Stomach (tissue), 4 donors: ENCODE data around the gene PHETA1.

ENCODE experiments used
- EP300 ChIP-seq: sonication (generic); formaldehyde crosslinking; IDR thresholded peaks from one replicate; pipeline ENCODE4 v1.6.1; 2017; ENCODE audit warnings: antibody characterized with exemption
- TF ChIP-seq, protein P1 (sequence below), 7 experiments: fragments of 450-650 bp in 4 of 7; fragments of 200-600 bp in 3 of 7; sonication (generic) in 3 of 7; IDR thresholded peaks; one replicate each; pipeline ENCODE4 v1.5.1; 2016 to 2019; ENCODE audit warnings: antibody characterized with exemption in 7 of 7, control low read depth in 2 of 7, mild to moderate bottlenecking in 1 of 7

- TF ChIP-seq, protein P1, sequence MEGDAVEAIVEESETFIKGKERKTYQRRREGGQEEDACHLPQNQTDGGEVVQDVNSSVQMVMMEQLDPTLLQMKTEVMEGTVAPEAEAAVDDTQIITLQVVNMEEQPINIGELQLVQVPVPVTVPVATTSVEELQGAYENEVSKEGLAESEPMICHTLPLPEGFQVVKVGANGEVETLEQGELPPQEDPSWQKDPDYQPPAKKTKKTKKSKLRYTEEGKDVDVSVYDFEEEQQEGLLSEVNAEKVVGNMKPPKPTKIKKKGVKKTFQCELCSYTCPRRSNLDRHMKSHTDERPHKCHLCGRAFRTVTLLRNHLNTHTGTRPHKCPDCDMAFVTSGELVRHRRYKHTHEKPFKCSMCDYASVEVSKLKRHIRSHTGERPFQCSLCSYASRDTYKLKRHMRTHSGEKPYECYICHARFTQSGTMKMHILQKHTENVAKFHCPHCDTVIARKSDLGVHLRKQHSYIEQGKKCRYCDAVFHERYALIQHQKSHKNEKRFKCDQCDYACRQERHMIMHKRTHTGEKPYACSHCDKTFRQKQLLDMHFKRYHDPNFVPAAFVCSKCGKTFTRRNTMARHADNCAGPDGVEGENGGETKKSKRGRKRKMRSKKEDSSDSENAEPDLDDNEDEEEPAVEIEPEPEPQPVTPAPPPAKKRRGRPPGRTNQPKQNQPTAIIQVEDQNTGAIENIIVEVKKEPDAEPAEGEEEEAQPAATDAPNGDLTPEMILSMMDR (IDR thresholded peaks at IDR 0.05), result no peak
- TF ChIP-seq EP300, result no peak
These were observed 39.9 kb upstream of the PHETA1 start for GRCh38 chr12:111408686-111409402.
